Erythroblast (primary cell): Measurements from ENCODE around the gene VSTM2B.

Experiments
- GATA1 ChIP-seq: IDR thresholded peaks from 2 replicates; pipeline ENCODE4 v1.6.1; 2011; ENCODE audit warnings: low read depth, mild to moderate bottlenecking, control low read depth, low read length, moderate library complexity
- POLR2A ChIP-seq: IDR thresholded peaks from 2 replicates; pipeline ENCODE4 v1.6.1; 2011; ENCODE audit warnings: mild to moderate bottlenecking, low read length

DNA sequence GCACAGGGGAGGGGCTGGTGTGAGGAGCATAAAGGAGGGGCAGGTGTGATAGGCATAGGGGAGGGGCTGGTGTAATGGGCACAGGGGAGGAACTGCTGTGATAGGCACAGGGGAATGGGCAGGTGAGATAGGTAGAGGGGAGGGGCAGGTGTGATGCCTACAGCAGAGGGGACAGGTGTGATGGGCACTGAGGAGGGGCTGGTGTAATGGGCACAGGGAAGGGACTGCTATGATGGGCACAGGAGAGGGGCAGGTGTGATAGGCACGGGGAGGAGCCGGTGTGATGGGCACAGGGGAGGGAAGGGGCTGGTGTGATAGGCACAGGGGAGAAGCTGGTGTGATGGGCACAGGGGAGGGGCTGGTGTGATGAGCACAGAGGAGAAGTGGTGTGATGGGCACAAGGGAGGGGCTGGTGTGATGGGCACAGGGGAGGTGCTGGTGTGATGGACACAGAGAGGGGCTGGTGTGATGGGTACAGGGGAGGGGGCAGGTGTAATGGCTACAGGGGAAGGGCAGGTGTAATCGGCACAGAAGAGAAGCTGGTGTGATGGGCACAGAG, 40.8 kb downstream of the VSTM2B start:
- TF ChIP-seq POLR2A = no peak
- TF ChIP-seq GATA1 = no peak
